ENCODE measurements around the gene FAM53B.

FAM53B gene

GRCh38 chr10:124590216-124591122 lies 153.7 kb downstream of the FAM53B start:
- TF ChIP-seq ZNF140 (tag by site-specific recombination; IDR thresholded peaks at IDR 0.05) = no peak
- TF ChIP-seq ZNF211 (tag by site-specific recombination; IDR thresholded peaks at IDR 0.05; ENCODE audit: low read depth) = no peak
- TF ChIP-seq, protein P1, sequence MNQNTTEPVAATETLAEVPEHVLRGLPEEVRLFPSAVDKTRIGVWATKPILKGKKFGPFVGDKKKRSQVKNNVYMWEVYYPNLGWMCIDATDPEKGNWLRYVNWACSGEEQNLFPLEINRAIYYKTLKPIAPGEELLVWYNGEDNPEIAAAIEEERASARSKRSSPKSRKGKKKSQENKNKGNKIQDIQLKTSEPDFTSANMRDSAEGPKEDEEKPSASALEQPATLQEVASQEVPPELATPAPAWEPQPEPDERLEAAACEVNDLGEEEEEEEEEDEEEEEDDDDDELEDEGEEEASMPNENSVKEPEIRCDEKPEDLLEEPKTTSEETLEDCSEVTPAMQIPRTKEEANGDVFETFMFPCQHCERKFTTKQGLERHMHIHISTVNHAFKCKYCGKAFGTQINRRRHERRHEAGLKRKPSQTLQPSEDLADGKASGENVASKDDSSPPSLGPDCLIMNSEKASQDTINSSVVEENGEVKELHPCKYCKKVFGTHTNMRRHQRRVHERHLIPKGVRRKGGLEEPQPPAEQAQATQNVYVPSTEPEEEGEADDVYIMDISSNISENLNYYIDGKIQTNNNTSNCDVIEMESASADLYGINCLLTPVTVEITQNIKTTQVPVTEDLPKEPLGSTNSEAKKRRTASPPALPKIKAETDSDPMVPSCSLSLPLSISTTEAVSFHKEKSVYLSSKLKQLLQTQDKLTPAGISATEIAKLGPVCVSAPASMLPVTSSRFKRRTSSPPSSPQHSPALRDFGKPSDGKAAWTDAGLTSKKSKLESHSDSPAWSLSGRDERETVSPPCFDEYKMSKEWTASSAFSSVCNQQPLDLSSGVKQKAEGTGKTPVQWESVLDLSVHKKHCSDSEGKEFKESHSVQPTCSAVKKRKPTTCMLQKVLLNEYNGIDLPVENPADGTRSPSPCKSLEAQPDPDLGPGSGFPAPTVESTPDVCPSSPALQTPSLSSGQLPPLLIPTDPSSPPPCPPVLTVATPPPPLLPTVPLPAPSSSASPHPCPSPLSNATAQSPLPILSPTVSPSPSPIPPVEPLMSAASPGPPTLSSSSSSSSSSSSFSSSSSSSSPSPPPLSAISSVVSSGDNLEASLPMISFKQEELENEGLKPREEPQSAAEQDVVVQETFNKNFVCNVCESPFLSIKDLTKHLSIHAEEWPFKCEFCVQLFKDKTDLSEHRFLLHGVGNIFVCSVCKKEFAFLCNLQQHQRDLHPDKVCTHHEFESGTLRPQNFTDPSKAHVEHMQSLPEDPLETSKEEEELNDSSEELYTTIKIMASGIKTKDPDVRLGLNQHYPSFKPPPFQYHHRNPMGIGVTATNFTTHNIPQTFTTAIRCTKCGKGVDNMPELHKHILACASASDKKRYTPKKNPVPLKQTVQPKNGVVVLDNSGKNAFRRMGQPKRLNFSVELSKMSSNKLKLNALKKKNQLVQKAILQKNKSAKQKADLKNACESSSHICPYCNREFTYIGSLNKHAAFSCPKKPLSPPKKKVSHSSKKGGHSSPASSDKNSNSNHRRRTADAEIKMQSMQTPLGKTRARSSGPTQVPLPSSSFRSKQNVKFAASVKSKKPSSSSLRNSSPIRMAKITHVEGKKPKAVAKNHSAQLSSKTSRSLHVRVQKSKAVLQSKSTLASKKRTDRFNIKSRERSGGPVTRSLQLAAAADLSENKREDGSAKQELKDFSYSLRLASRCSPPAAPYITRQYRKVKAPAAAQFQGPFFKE (tag by site-specific recombination; IDR thresholded peaks at IDR 0.05; ENCODE audit: borderline replicate concordance) = no peak
- no peak for TF ChIP-seq ZNF426 (tag by site-specific recombination; IDR thresholded peaks at IDR 0.05)
- TF ChIP-seq BCL11B (tag by site-specific recombination; IDR thresholded peaks at IDR 0.05; ENCODE audit: low read depth) = no peak
- TF ChIP-seq ZFP37 (tag by site-specific recombination; IDR thresholded peaks at IDR 0.05) = no peak
- TF ChIP-seq ZNF558 (tag by site-specific recombination; IDR thresholded peaks at IDR 0.05) = no peak
- TF ChIP-seq, protein P2, sequence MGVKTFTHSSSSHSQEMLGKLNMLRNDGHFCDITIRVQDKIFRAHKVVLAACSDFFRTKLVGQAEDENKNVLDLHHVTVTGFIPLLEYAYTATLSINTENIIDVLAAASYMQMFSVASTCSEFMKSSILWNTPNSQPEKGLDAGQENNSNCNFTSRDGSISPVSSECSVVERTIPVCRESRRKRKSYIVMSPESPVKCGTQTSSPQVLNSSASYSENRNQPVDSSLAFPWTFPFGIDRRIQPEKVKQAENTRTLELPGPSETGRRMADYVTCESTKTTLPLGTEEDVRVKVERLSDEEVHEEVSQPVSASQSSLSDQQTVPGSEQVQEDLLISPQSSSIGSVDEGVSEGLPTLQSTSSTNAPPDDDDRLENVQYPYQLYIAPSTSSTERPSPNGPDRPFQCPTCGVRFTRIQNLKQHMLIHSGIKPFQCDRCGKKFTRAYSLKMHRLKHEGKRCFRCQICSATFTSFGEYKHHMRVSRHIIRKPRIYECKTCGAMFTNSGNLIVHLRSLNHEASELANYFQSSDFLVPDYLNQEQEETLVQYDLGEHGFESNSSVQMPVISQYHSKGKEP (tag by site-specific recombination; IDR thresholded peaks at IDR 0.05) = no peak
- no peak for TF ChIP-seq ZNF626 (tag by site-specific recombination; IDR thresholded peaks at IDR 0.05)
- TF ChIP-seq ZNF398 (tag by site-specific recombination; IDR thresholded peaks at IDR 0.05) = no peak
- no peak for TF ChIP-seq ZNF132 (tag by site-specific recombination; IDR thresholded peaks at IDR 0.05; ENCODE audit: borderline replicate concordance)
- TF ChIP-seq ZNF747 (tag by site-specific recombination; IDR thresholded peaks at IDR 0.05) = no peak
- TF ChIP-seq ZNF223 (tag by site-specific recombination; IDR thresholded peaks at IDR 0.05) = no peak
- TF ChIP-seq TSHZ1 (tag by site-specific recombination; IDR thresholded peaks at IDR 0.05; ENCODE audit: borderline replicate concordance) = no peak
- no peak for TF ChIP-seq SP2 (tag by site-specific recombination; IDR thresholded peaks at IDR 0.05)
- no peak for TF ChIP-seq ZNF501 (tag by site-specific recombination; IDR thresholded peaks at IDR 0.05)
- TF ChIP-seq, protein P3, sequence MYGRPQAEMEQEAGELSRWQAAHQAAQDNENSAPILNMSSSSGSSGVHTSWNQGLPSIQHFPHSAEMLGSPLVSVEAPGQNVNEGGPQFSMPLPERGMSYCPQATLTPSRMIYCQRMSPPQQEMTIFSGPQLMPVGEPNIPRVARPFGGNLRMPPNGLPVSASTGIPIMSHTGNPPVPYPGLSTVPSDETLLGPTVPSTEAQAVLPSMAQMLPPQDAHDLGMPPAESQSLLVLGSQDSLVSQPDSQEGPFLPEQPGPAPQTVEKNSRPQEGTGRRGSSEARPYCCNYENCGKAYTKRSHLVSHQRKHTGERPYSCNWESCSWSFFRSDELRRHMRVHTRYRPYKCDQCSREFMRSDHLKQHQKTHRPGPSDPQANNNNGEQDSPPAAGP (tag by site-specific recombination; IDR thresholded peaks at IDR 0.05) = no peak
- CTCF ChIA-PET = interaction anchor here (0.6 kb wide), 2 partner anchors 61 to 109 kb away, joined by 3 read pairs; no protein-coding TSS in a partner anchor

More at GRCh38 chr10:124590216-124591122, 153.7 kb downstream of the FAM53B start:
- POLR2A ChIA-PET = no interaction called here
- Histone ChIP-seq H3K27ac (ENCODE audit: extremely low read depth, low read depth, low read length) (no peak overlapping the region), H3K4me1 (ENCODE audit: control insufficient read depth, insufficient read depth, low read length) (no peaks in the 10 kb centered on the region), H3K4me3 (ENCODE audit: low read depth, low read length) (no peak overlapping the region), H3K36me3 (ENCODE audit: control insufficient read depth in 2 of 2, insufficient read depth in 1 of 2, low read length in 2 of 2) (no peaks in the 10 kb centered on the region), H3K9me3 (ENCODE audit: control insufficient read depth, insufficient read depth, low read depth, low read length) (no peaks in the 10 kb centered on the region)
